Measurements from ENCODE around the gene MED31. TPM values are rescaled to one million over a fixed set of nuclear protein-coding genes. Genes with fewer than 3 reads are reported as not detected.
"Not testable (repeated sequence)": the region's sequence is repeated elsewhere in the genome, so short reads cannot be mapped to it uniquely, and the experiment has no call there.

Gene MED31
- total RNA-seq, 2 donors from 2014 or later: 8.3 to 10.7 TPM

DNA sequence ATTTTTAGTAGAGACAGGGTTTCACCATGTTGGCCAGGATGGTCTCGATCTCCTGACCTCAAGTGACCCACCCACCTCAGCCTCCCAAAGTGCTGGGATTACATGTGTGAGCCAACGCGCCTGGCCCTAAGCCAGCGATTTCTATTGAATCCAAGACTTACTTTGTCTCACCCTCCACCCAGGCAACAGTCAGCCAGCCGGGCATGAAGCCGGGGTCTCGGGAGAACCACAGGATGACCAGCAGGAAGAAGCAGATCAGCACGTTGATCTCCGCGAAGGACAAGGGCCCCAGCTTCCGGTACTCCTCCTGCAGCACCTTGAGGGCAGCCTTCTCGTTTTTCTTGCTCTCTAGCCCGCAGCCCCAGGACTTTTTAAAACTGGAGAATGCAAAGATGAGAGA, 44.2 kb upstream of the MED31 start:
- no peak overlapping the region for H3K4me3 ChIP-seq
- TF ChIP-seq POLR2AphosphoS5 (IDR thresholded peaks at IDR 0.05): no peak
- no peak for TF ChIP-seq POLR2A (IDR thresholded peaks at IDR 0.05)
- TF ChIP-seq CTCF (IDR thresholded peaks at IDR 0.05): no peak
- intact Hi-C loops (cut with DNase I): no loop called here
- 68% methylated on average over 13 of the region's 13 CpGs for WGBS
- no peak for DNase-seq (ENCODE audit: low spot score)
- no peaks in the 10 kb centered on the region for H3K9me3 ChIP-seq
- H3K4me1 ChIP-seq (replicated peaks): no peaks in the 10 kb centered on the region
- H3K27me3 ChIP-seq (replicated peaks; ENCODE audit: insufficient read depth): no peaks in the 10 kb centered on the region
- no peak overlapping the region for H3K27ac ChIP-seq
- H3K36me3 ChIP-seq: no peaks in the 10 kb centered on the region

DNA sequence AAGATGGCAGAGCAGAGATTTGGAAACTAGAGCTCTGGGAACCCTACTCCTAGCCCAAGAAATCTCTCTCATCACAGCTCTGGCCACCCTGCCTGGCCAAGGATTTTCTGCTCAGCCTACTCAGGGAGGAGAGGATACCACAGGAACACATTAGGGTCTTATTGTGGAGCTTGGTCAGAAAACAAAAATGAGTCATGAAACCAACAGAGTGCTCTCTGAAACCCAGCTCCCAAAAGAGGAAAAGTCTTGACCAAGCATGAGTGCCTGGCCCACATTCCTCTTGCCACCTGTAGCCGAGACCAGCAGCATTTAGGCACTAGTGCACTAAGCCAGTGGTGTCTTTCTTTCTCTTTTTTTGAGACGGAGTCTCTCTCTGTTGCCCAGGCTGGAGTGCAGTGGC, 43.6 kb upstream of the MED31 start:
- no peaks in the 10 kb centered on the region for H3K4me1 ChIP-seq (replicated peaks)
- H3K36me3 ChIP-seq: no peaks in the 10 kb centered on the region
- DNase-seq (ENCODE audit: low spot score): no peak
- WGBS: 78% methylated on average over 2 of the region's 2 CpGs
- TF ChIP-seq CTCF (IDR thresholded peaks at IDR 0.05): no peak
- no peak for TF ChIP-seq POLR2AphosphoS5 (IDR thresholded peaks at IDR 0.05)
- TF ChIP-seq POLR2A (IDR thresholded peaks at IDR 0.05): no peak
- no peak overlapping the region for H3K27ac ChIP-seq
- H3K27me3 ChIP-seq (replicated peaks; ENCODE audit: insufficient read depth): no peaks in the 10 kb centered on the region
- no peak overlapping the region for H3K4me3 ChIP-seq
- no peaks in the 10 kb centered on the region for H3K9me3 ChIP-seq
- intact Hi-C loops (cut with DNase I): no loop called here

GRCh38 chr17:6691958-6692357, 40.6 kb upstream of the MED31 start:
- H3K27ac ChIP-seq; H3K4me3 ChIP-seq; intact Hi-C loops (cut with DNase I); H3K36me3 ChIP-seq; H3K27me3 ChIP-seq (replicated peaks; ENCODE audit: insufficient read depth); H3K9me3 ChIP-seq; H3K4me1 ChIP-seq (replicated peaks); DNase-seq (ENCODE audit: low spot score): not testable (repeated sequence)
- WGBS: 65% methylated on average over 6 of the region's 6 CpGs

GRCh38 chr17:6691546-6691945, 40.1 kb upstream of the MED31 start:
- H3K36me3 ChIP-seq: no peaks in the 10 kb centered on the region
- DNase-seq (ENCODE audit: low spot score): no peak
- no peaks in the 10 kb centered on the region for H3K4me1 ChIP-seq (replicated peaks)
- WGBS: 81% methylated on average over 3 of the region's 3 CpGs
- H3K27ac ChIP-seq: no peak overlapping the region
- H3K27me3 ChIP-seq (replicated peaks; ENCODE audit: insufficient read depth): no peaks in the 10 kb centered on the region
- no peak overlapping the region for H3K4me3 ChIP-seq
- H3K9me3 ChIP-seq: no peaks in the 10 kb centered on the region
- TF ChIP-seq POLR2A (IDR thresholded peaks at IDR 0.05) (no peak), CTCF (IDR thresholded peaks at IDR 0.05) (no peak), POLR2AphosphoS5 (IDR thresholded peaks at IDR 0.05) (no peak)
- intact Hi-C loops (cut with DNase I): no loop called here

- Histone ChIP-seq H3K4me1 (replicated peaks) (no peaks in the 10 kb centered on the region), H3K4me3 (no peak overlapping the region), H3K27ac (no peak overlapping the region), H3K27me3 (replicated peaks; ENCODE audit: insufficient read depth) (no peaks in the 10 kb centered on the region), H3K9me3 (no peaks in the 10 kb centered on the region), H3K36me3 (no peaks in the 10 kb centered on the region)
- DNase-seq (ENCODE audit: low spot score): no peak
- intact Hi-C loops (cut with DNase I): no loop called here
- no peak for TF ChIP-seq CTCF (IDR thresholded peaks at IDR 0.05)
- TF ChIP-seq POLR2AphosphoS5 (IDR thresholded peaks at IDR 0.05): no peak
- 83% methylated on average over 11 of the region's 11 CpGs for WGBS
Observed at GRCh38 chr17:6690641-6691040, 39.2 kb upstream of the MED31 start.
